GM19455 (cell line): Measurements from ENCODE around the gene E4F1.

Experiments
- ATAC-seq: cut with Tn5 transposase; IDR thresholded peaks from one replicate; pipeline ENCODE4 v1.9.1; 2021; ENCODE audit not compliant: unreplicated experiment

Gene E4F1

GRCh38 chr16:2223221-2223941 is at the start of gene E4F1:
TSS of gene E4F1 (plus strand) at chr16:2223591. CDS start at chr16:2223614, 23 bp downstream.
- ATAC-seq, result peak; percentile 86

GRCh38 chr16:2173916-2174315 is 49.5 kb upstream of the E4F1 start:
- no peak for ATAC-seq

GRCh38 chr16:2174396-2175131 is 48.8 kb upstream of the E4F1 start:
- no peak for ATAC-seq

GRCh38 chr16:2175454-2175853 is 47.9 kb upstream of the E4F1 start:
- no peak for ATAC-seq

GRCh38 chr16:2176047-2176446 is 47.3 kb upstream of the E4F1 start:
- no peak for ATAC-seq

GRCh38 chr16:2177101-2177500 is 46.3 kb upstream of the E4F1 start:
- ATAC-seq, result no peak

- no peak for ATAC-seq
Observed at GRCh38 chr16:2177561-2177960, 45.8 kb upstream of the E4F1 start.

- ATAC-seq, result no peak
Observed at GRCh38 chr16:2178321-2179106, 44.9 kb upstream of the E4F1 start.

GRCh38 chr16:2179107-2179501 is 44.3 kb upstream of the E4F1 start:
- ATAC-seq, result no peak

GRCh38 chr16:2179576-2179975 is 43.8 kb upstream of the E4F1 start:
- no peak for ATAC-seq

- no peak for ATAC-seq
Observed at GRCh38 chr16:2180461-2180860, 42.9 kb upstream of the E4F1 start.

- no peak for ATAC-seq
Observed at GRCh38 chr16:2180962-2181923, 42.1 kb upstream of the E4F1 start.

GRCh38 chr16:2181952-2182351 is 41.4 kb upstream of the E4F1 start:
- ATAC-seq, result no peak

- no peak for ATAC-seq
Observed at GRCh38 chr16:2183671-2184070, 39.7 kb upstream of the E4F1 start.

GRCh38 chr16:2184346-2184745 is 39.0 kb upstream of the E4F1 start:
- ATAC-seq, result no peak

GRCh38 chr16:2184962-2185361 is 38.4 kb upstream of the E4F1 start:
- ATAC-seq, result no peak

- no peak for ATAC-seq
Observed at GRCh38 chr16:2186064-2186463, 37.3 kb upstream of the E4F1 start.

- no peak for ATAC-seq
Observed at GRCh38 chr16:2186505-2186904, 36.9 kb upstream of the E4F1 start.

GRCh38 chr16:2187212-2187611 is 36.2 kb upstream of the E4F1 start:
- ATAC-seq, result no peak

- no peak for ATAC-seq
Observed at GRCh38 chr16:2188395-2188794, 35.0 kb upstream of the E4F1 start.
